Measurements from ENCODE around the gene MAD1L1.

DNA sequence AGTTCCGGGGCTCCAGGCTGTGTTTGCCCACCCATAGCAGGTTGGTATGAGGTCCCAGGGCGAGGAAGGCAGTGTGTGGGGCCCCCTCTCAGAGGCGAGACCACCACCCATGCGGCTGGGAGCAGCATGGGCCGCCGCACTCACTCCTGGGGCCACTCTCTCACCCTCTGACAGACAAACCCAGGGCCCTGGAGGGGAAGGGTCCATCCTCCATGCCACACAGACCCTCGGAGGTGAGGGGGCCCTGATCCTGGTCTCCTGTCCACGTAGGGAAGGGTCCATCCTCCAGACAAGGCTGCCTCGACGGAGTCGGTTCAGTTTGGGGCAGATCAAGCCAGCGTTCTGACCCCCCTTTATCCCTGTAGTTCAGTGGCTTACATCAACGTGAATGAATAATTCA, 331.9 kb downstream of the MAD1L1 start:
- TF ChIP-seq RNF2 (conservative IDR thresholded peaks at IDR 0.05; ENCODE audit: low read depth) (no peak), AGO2 (optimal IDR thresholded peaks at IDR 0.05; ENCODE audit: low read depth, low read length) (no peak), ZNF382 (CRISPR knock-in tag; IDR thresholded peaks at IDR 0.05; ENCODE audit: borderline replicate concordance) (no peak), NFE2L2 (IDR thresholded peaks at IDR 0.05; ENCODE audit: low read length) (no peak), GABPA (IDR thresholded peaks at IDR 0.05; ENCODE audit: low read depth, low read length) (no peak), GABPA (CRISPR knock-in tag; IDR thresholded peaks at IDR 0.05; ENCODE audit: low read depth) (no peak), CREM (IDR thresholded peaks at IDR 0.05) (no peak), CREM (CRISPR knock-in tag; IDR thresholded peaks at IDR 0.05) (no peak), RBM22 (optimal IDR thresholded peaks at IDR 0.05; ENCODE audit: low read length) (no peak)
- TF ChIP-seq, protein P1, sequence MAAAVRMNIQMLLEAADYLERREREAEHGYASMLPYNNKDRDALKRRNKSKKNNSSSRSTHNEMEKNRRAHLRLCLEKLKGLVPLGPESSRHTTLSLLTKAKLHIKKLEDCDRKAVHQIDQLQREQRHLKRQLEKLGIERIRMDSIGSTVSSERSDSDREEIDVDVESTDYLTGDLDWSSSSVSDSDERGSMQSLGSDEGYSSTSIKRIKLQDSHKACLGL (CRISPR knock-in tag; IDR thresholded peaks at IDR 0.05) = no peak
- TF ChIP-seq, protein P2, sequence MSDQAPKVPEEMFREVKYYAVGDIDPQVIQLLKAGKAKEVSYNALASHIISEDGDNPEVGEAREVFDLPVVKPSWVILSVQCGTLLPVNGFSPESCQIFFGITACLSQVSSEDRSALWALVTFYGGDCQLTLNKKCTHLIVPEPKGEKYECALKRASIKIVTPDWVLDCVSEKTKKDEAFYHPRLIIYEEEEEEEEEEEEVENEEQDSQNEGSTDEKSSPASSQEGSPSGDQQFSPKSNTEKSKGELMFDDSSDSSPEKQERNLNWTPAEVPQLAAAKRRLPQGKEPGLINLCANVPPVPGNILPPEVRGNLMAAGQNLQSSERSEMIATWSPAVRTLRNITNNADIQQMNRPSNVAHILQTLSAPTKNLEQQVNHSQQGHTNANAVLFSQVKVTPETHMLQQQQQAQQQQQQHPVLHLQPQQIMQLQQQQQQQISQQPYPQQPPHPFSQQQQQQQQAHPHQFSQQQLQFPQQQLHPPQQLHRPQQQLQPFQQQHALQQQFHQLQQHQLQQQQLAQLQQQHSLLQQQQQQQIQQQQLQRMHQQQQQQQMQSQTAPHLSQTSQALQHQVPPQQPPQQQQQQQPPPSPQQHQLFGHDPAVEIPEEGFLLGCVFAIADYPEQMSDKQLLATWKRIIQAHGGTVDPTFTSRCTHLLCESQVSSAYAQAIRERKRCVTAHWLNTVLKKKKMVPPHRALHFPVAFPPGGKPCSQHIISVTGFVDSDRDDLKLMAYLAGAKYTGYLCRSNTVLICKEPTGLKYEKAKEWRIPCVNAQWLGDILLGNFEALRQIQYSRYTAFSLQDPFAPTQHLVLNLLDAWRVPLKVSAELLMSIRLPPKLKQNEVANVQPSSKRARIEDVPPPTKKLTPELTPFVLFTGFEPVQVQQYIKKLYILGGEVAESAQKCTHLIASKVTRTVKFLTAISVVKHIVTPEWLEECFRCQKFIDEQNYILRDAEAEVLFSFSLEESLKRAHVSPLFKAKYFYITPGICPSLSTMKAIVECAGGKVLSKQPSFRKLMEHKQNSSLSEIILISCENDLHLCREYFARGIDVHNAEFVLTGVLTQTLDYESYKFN (CRISPR knock-in tag; conservative IDR thresholded peaks at IDR 0.05) = no peak
- TF ChIP-seq, protein P3, sequence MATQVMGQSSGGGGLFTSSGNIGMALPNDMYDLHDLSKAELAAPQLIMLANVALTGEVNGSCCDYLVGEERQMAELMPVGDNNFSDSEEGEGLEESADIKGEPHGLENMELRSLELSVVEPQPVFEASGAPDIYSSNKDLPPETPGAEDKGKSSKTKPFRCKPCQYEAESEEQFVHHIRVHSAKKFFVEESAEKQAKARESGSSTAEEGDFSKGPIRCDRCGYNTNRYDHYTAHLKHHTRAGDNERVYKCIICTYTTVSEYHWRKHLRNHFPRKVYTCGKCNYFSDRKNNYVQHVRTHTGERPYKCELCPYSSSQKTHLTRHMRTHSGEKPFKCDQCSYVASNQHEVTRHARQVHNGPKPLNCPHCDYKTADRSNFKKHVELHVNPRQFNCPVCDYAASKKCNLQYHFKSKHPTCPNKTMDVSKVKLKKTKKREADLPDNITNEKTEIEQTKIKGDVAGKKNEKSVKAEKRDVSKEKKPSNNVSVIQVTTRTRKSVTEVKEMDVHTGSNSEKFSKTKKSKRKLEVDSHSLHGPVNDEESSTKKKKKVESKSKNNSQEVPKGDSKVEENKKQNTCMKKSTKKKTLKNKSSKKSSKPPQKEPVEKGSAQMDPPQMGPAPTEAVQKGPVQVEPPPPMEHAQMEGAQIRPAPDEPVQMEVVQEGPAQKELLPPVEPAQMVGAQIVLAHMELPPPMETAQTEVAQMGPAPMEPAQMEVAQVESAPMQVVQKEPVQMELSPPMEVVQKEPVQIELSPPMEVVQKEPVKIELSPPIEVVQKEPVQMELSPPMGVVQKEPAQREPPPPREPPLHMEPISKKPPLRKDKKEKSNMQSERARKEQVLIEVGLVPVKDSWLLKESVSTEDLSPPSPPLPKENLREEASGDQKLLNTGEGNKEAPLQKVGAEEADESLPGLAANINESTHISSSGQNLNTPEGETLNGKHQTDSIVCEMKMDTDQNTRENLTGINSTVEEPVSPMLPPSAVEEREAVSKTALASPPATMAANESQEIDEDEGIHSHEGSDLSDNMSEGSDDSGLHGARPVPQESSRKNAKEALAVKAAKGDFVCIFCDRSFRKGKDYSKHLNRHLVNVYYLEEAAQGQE (IDR thresholded peaks at IDR 0.05; ENCODE audit: borderline replicate concordance in 1 of 2, low read depth in 1 of 2, low read length in 2 of 2) = no peak

Measured in HepG2 (cell line).